ENCODE data around the gene GBP7. TPM values are rescaled to one million over a fixed set of nuclear protein-coding genes. Genes with fewer than 3 reads are reported as not detected.
A peak's percentile ranks its signal among the peaks of the same experiment; 100 is the strongest.

The GBP7 gene
- total RNA-seq, 1 donor from 2014 or later: not detected

- peak within 1 kb of the TSS; percentile 10 for H3K27ac ChIP-seq (ENCODE audit: low read depth, low read length)
- DNase-seq (ENCODE audit: low read depth): peak; percentile 83
- H3K4me2 ChIP-seq (ENCODE audit: low read length): peak within 1 kb of the TSS; percentile 77
- Mint-ChIP-seq H3K27me3 (ENCODE audit: low read depth, unreplicated experiment) (no peaks in the 10 kb centered on the region), H3K9me3 (ENCODE audit: unreplicated experiment) (no peaks in the 10 kb centered on the region), H3K4me3 (ENCODE audit: unreplicated experiment) (peak within 1 kb of the TSS; percentile 81), H3K4me1 (ENCODE audit: low read depth, unreplicated experiment) (peaks cover 19% of the 10 kb centered on the region), H3K36me3 (ENCODE audit: low read depth, unreplicated experiment) (no peaks in the 10 kb centered on the region), H3K27ac (ENCODE audit: unreplicated experiment) (peak within 1 kb of the TSS; percentile 86)
- FAIRE-seq: peak; percentile 5
- no peaks in the 10 kb centered on the region for H3K9me3 ChIP-seq (ENCODE audit: insufficient read depth, low read depth, low read length)
- no peaks in the 10 kb centered on the region for H3K36me3 ChIP-seq (ENCODE audit: insufficient read depth, low read length)
- H4K20me1 ChIP-seq (ENCODE audit: insufficient read depth, low read length): no peaks in the 10 kb centered on the region
- H3K4me3 ChIP-seq (ENCODE audit: insufficient read depth, low read depth, low read length): peak within 1 kb of the TSS; percentile 41
- H3K4me1 ChIP-seq (ENCODE audit: insufficient read depth, low read length): no peaks in the 10 kb centered on the region
- no peak for TF ChIP-seq CTCF (IDR thresholded peaks at IDR 0.05; ENCODE audit: insufficient read depth, low read depth, low read length)
- TF ChIP-seq EZH2 (IDR thresholded peaks at IDR 0.05; ENCODE audit: insufficient read depth, low read length): no peak
- no peaks in the 10 kb centered on the region for H3K27me3 ChIP-seq (ENCODE audit: insufficient read depth, low read length)
- H3K9ac ChIP-seq (ENCODE audit: low read length): peak within 1 kb of the TSS; percentile 10
- peak within 1 kb of the TSS; percentile 36 for H2AFZ ChIP-seq (ENCODE audit: low read depth, low read length)
- no peaks in the 10 kb centered on the region for H3K79me2 ChIP-seq (ENCODE audit: insufficient read depth, low read length)
Measured at GRCh38 chr1:89125913-89126580, 49.8 kb downstream of the GBP7 start, which contains the start of gene GBP2. GBP2 (minus strand) TSS chr1:89126114; CDS start chr1:89121966, 4,148 bp downstream.

- DNase-seq (ENCODE audit: low read depth) (no peak), FAIRE-seq (peak; percentile 9)
- H3K4me1 ChIP-seq (ENCODE audit: insufficient read depth, low read length): no peaks in the 10 kb centered on the region
- peak overlapping the region; percentile 81 for H3K4me3 Mint-ChIP-seq (ENCODE audit: unreplicated experiment)
- H4K20me1 ChIP-seq (ENCODE audit: insufficient read depth, low read length): no peaks in the 10 kb centered on the region
- H3K9me3 ChIP-seq (ENCODE audit: insufficient read depth, low read depth, low read length): no peaks in the 10 kb centered on the region
- no peaks in the 10 kb centered on the region for H3K36me3 ChIP-seq (ENCODE audit: insufficient read depth, low read length)
- TF ChIP-seq CTCF (IDR thresholded peaks at IDR 0.05; ENCODE audit: insufficient read depth, low read depth, low read length) (no peak), EZH2 (IDR thresholded peaks at IDR 0.05; ENCODE audit: insufficient read depth, low read length) (no peak)
- peak overlapping the region; percentile 10 for H3K9ac ChIP-seq (ENCODE audit: low read length)
- H3K4me2 ChIP-seq (ENCODE audit: low read length): peak overlapping the region; percentile 77
- H3K79me2 ChIP-seq (ENCODE audit: insufficient read depth, low read length): no peaks in the 10 kb centered on the region
- H3K27ac Mint-ChIP-seq (ENCODE audit: unreplicated experiment): peak overlapping the region; percentile 86
- H3K9me3 Mint-ChIP-seq (ENCODE audit: unreplicated experiment): no peaks in the 10 kb centered on the region
- H3K4me1 Mint-ChIP-seq (ENCODE audit: low read depth, unreplicated experiment): peaks cover 19% of the 10 kb centered on the region
- no peaks in the 10 kb centered on the region for H3K27me3 Mint-ChIP-seq (ENCODE audit: low read depth, unreplicated experiment)
- H3K27me3 ChIP-seq (ENCODE audit: insufficient read depth, low read length): no peaks in the 10 kb centered on the region
- H3K4me3 ChIP-seq (ENCODE audit: insufficient read depth, low read depth, low read length): peak overlapping the region; percentile 41
- no peak overlapping the region for H3K27ac ChIP-seq (ENCODE audit: low read depth, low read length)
- H3K36me3 Mint-ChIP-seq (ENCODE audit: low read depth, unreplicated experiment): no peaks in the 10 kb centered on the region
- H2AFZ ChIP-seq (ENCODE audit: low read depth, low read length): peak overlapping the region; percentile 36
Measured at GRCh38 chr1:89125240-89125912, 50.4 kb downstream of the GBP7 start.

Data from astrocyte (in vitro differentiated cells and primary cell).